HG03103 (cell line): Measurements from ENCODE around the gene PJVK.

Experiments used
- ATAC-seq: cut with Tn5 transposase; IDR thresholded peaks from one replicate; pipeline ENCODE4 v1.9.1; 2021; ENCODE audit warnings: low read depth; ENCODE audit not compliant: unreplicated experiment

The PJVK gene

GRCh38 chr2:178479275-178479616, 28.1 kb downstream of the PJVK start:
- no peak for ATAC-seq

- no peak for ATAC-seq
Measured at GRCh38 chr2:178479758-178480226, 28.6 kb downstream of the PJVK start.

GRCh38 chr2:178480227-178481181, 29.3 kb downstream of the PJVK start, which contains the start of gene PLEKHA3:
Gene PLEKHA3 (plus strand): TSS chr2:178480457. CDS start chr2:178480870, 413 bp downstream.
- peak; percentile 48 for ATAC-seq

GRCh38 chr2:178482437-178482836, 31.3 kb downstream of the PJVK start:
- ATAC-seq = peak; percentile 34

- ATAC-seq = no peak
Measured at GRCh38 chr2:178484245-178485041, 33.3 kb downstream of the PJVK start.

GRCh38 chr2:178485356-178485755, 34.2 kb downstream of the PJVK start:
- ATAC-seq = no peak

GRCh38 chr2:178491612-178492011, 40.4 kb downstream of the PJVK start:
- ATAC-seq = no peak

GRCh38 chr2:178496049-178496448, 44.9 kb downstream of the PJVK start:
- no peak for ATAC-seq

- peak; percentile 63 for ATAC-seq
Measured at GRCh38 chr2:178498137-178498536, 47.0 kb downstream of the PJVK start.

GRCh38 chr2:178499640-178500039, 48.5 kb downstream of the PJVK start:
- ATAC-seq = no peak

GRCh38 chr2:178502751-178503150, 51.6 kb downstream of the PJVK start:
- no peak for ATAC-seq

- no peak for ATAC-seq
Measured at GRCh38 chr2:178506101-178506500, 54.9 kb downstream of the PJVK start.

GRCh38 chr2:178506524-178506923, 55.3 kb downstream of the PJVK start:
- ATAC-seq = no peak

GRCh38 chr2:178506949-178507348, 55.8 kb downstream of the PJVK start:
- ATAC-seq = no peak

GRCh38 chr2:178508646-178509045, 57.5 kb downstream of the PJVK start:
- no peak for ATAC-seq

GRCh38 chr2:178510384-178510783, 59.2 kb downstream of the PJVK start:
- ATAC-seq = no peak
